NCI-H1092 treated with DMSO at 0.1 percent for 48 hours (cell line): ENCODE measurements around the gene FARP2.

Experiments used
- DNase-seq: peaks from one replicate; lab custom pipeline; 2025; lab: John Stamatoyannopoulos, UW

Gene FARP2

GRCh38 chr2:241534293-241534692, 178.2 kb downstream of the FARP2 start:
- DNase-seq: no peak

- DNase-seq: no peak
These were observed 178.8 kb downstream of the FARP2 start for GRCh38 chr2:241534701-241535375.

- DNase-seq: no peak
These were observed 180.0 kb downstream of the FARP2 start for GRCh38 chr2:241535871-241536655.

GRCh38 chr2:241538838-241539615, 182.9 kb downstream of the FARP2 start:
- DNase-seq: no peak

GRCh38 chr2:241539616-241540374, 183.7 kb downstream of the FARP2 start:
- DNase-seq: no peak

GRCh38 chr2:241540401-241540770, 184.3 kb downstream of the FARP2 start:
- no peak for DNase-seq

GRCh38 chr2:241540771-241541561, 184.9 kb downstream of the FARP2 start:
- DNase-seq: peak; percentile 4

GRCh38 chr2:241541564-241542277, 185.6 kb downstream of the FARP2 start:
- DNase-seq: no peak

GRCh38 chr2:241542278-241542605, 186.2 kb downstream of the FARP2 start:
- DNase-seq: no peak
